WTC11 (cell line): ENCODE measurements around the gene HIPK2. TPM values are rescaled to one million over a fixed set of nuclear protein-coding genes. Genes with fewer than 3 reads are reported as not detected.

ENCODE experiments used
- ATAC-seq: fragments of 200-7000 bp; cut with Tn5 transposase; 2 replicates; pipeline ENCODE4 v1.10.0; 2021; ENCODE audit warnings: mild to moderate bottlenecking, moderate library complexity
- CTCF ChIA-PET: fragments of 300-600 bp; sonication (Branson Sonifier 250); formaldehyde crosslinking; loops from one replicate; lab custom pipeline; 2021; ENCODE audit warnings: antibody characterized with exemption; lab: Charles Lee
- POLR2A ChIA-PET: fragments of 350-600 bp; sonication (Branson Sonifier 250); formaldehyde crosslinking; loops from one replicate; lab custom pipeline; 2021; ENCODE audit warnings: antibody characterized with exemption; lab: Charles Lee
- DNase-seq: peaks from one replicate; pipeline ENCODE4 v3.0.0; 2021; ENCODE audit warnings: low spot score
- H3K27ac Mint-ChIP-seq: 2 replicates; pipeline ENCODE4 v1.8.0; 2021; ENCODE audit warnings: mixed read lengths
- H3K27me3 Mint-ChIP-seq: 2 replicates; pipeline ENCODE4 v1.8.0; 2021; ENCODE audit warnings: low read depth, mild to moderate bottlenecking, moderate library complexity, mixed read lengths
- H3K36me3 Mint-ChIP-seq: 2 replicates; pipeline ENCODE4 v1.8.0; 2021; ENCODE audit warnings: mixed read lengths
- H3K4me1 Mint-ChIP-seq: 2 replicates; pipeline ENCODE4 v1.8.0; 2022; ENCODE audit warnings: mixed read lengths
- H3K4me3 Mint-ChIP-seq: 2 replicates; pipeline ENCODE4 v1.8.0; 2021; ENCODE audit warnings: mild to moderate bottlenecking, moderate library complexity, mixed read lengths
- H3K9me3 Mint-ChIP-seq: 2 replicates; pipeline ENCODE4 v1.8.0; 2021; ENCODE audit warnings: mixed read lengths
- CBFB ChIP-seq: sonication (generic); formaldehyde crosslinking; IDR thresholded peaks from 2 replicates; pipeline ENCODE4 v1.8.1; 2022; ENCODE audit warnings: mild to moderate bottlenecking, low read depth, missing genetic modification reagents
- CREB1 ChIP-seq: sonication (generic); formaldehyde crosslinking; IDR thresholded peaks from 2 replicates; pipeline ENCODE4 v1.8.0; 2023; ENCODE audit warnings: mild to moderate bottlenecking, missing genetic modification reagents
- FOXK1 ChIP-seq: sonication (generic); formaldehyde crosslinking; IDR thresholded peaks from 2 replicates; pipeline ENCODE4 v1.8.0; 2022; ENCODE audit warnings: mild to moderate bottlenecking, moderate library complexity, missing genetic modification reagents
- JUN ChIP-seq: sonication (generic); formaldehyde crosslinking; IDR thresholded peaks from 2 replicates; pipeline ENCODE4 v1.8.0; 2023; ENCODE audit warnings: mild to moderate bottlenecking, missing genetic modification reagents
- MYBL2 ChIP-seq: sonication (generic); formaldehyde crosslinking; IDR thresholded peaks from 2 replicates; pipeline ENCODE4 v1.8.1; 2023; ENCODE audit warnings: mild to moderate bottlenecking, moderate library complexity, missing genetic modification reagents
- NFATC4 ChIP-seq: fragments of 250-450 bp; sonication (Bioruptor Pico); IDR thresholded peaks from 2 replicates; pipeline ENCODE4 v1.9.0; 2021; ENCODE audit warnings: mild to moderate bottlenecking
- RORB ChIP-seq: fragments of 250-450 bp; sonication (Bioruptor Pico); IDR thresholded peaks from 2 replicates; pipeline ENCODE4 v1.9.0; 2021; ENCODE audit warnings: mild to moderate bottlenecking
- SMAD4 ChIP-seq: sonication (generic); formaldehyde crosslinking; IDR thresholded peaks from 2 replicates; pipeline ENCODE4 v1.8.0; 2022; ENCODE audit warnings: mild to moderate bottlenecking, missing genetic modification reagents
- SOX15 ChIP-seq: fragments of 250-450 bp; sonication (Bioruptor Pico); IDR thresholded peaks from 2 replicates; pipeline ENCODE4 v1.9.0; 2021; ENCODE audit warnings: mild to moderate bottlenecking
- ZNF138 ChIP-seq: sonication (generic); formaldehyde crosslinking; conservative IDR thresholded peaks from 2 replicates; pipeline ENCODE4 v1.8.1; 2022; ENCODE audit warnings: mild to moderate bottlenecking, moderate library complexity, missing genetic modification reagents
- ZNF263 ChIP-seq: sonication (generic); formaldehyde crosslinking; IDR thresholded peaks from 2 replicates; pipeline ENCODE4 v1.8.1; 2022; ENCODE audit warnings: low read depth, mild to moderate bottlenecking, moderate library complexity, missing genetic modification reagents
- total RNA-seq: library from RNA; stranded (reverse); gene quantifications from 3 replicates; pipeline ENCODE4 v1.2.3, GENCODE V29; 2021
- TF ChIP-seq, protein P1 (sequence below): sonication (generic); formaldehyde crosslinking; IDR thresholded peaks from 2 replicates; pipeline ENCODE4 v1.8.1; 2023; ENCODE audit warnings: mild to moderate bottlenecking, missing genetic modification reagents
- TF ChIP-seq, protein P2 (sequence below): fragments of 250-450 bp; sonication (Bioruptor Pico); IDR thresholded peaks from 2 replicates; pipeline ENCODE4 v1.9.0; 2021; ENCODE audit warnings: moderate library complexity, mild to moderate bottlenecking, inconsistent platforms, borderline replicate concordance
- TF ChIP-seq, protein P3 (sequence below): fragments of 200-600 bp; IDR thresholded peaks from 2 replicates; pipeline ENCODE4 v1.8.0; 2022; ENCODE audit warnings: antibody characterized with exemption
- TF ChIP-seq, protein P4 (sequence below): sonication (generic); formaldehyde crosslinking; IDR thresholded peaks from 2 replicates; pipeline ENCODE4 v1.8.1; 2023; ENCODE audit warnings: mild to moderate bottlenecking, moderate library complexity, missing genetic modification reagents
- TF ChIP-seq, protein P5 (sequence below): sonication (generic); formaldehyde crosslinking; IDR thresholded peaks from 2 replicates; pipeline ENCODE4 v1.8.0; 2023; ENCODE audit warnings: mild to moderate bottlenecking, missing genetic modification reagents
- TF ChIP-seq, protein P6 (sequence below): sonication (generic); formaldehyde crosslinking; IDR thresholded peaks from 2 replicates; pipeline ENCODE4 v1.8.1; 2023; ENCODE audit warnings: mild to moderate bottlenecking, missing genetic modification reagents, moderate library complexity
- TF ChIP-seq, protein P7 (sequence below): sonication (generic); formaldehyde crosslinking; IDR thresholded peaks from 2 replicates; pipeline ENCODE4 v1.8.1; 2023; ENCODE audit warnings: mild to moderate bottlenecking, missing genetic modification reagents, moderate library complexity
- TF ChIP-seq, protein P8 (sequence below): fragments of 250-450 bp; sonication (Bioruptor Pico); IDR thresholded peaks from 2 replicates; pipeline ENCODE4 v2.1.2; 2022; ENCODE audit warnings: mild to moderate bottlenecking, moderate library complexity

The HIPK2 gene
- total RNA-seq, 1 experiment from 2014 or later = 25.3 TPM

DNA sequence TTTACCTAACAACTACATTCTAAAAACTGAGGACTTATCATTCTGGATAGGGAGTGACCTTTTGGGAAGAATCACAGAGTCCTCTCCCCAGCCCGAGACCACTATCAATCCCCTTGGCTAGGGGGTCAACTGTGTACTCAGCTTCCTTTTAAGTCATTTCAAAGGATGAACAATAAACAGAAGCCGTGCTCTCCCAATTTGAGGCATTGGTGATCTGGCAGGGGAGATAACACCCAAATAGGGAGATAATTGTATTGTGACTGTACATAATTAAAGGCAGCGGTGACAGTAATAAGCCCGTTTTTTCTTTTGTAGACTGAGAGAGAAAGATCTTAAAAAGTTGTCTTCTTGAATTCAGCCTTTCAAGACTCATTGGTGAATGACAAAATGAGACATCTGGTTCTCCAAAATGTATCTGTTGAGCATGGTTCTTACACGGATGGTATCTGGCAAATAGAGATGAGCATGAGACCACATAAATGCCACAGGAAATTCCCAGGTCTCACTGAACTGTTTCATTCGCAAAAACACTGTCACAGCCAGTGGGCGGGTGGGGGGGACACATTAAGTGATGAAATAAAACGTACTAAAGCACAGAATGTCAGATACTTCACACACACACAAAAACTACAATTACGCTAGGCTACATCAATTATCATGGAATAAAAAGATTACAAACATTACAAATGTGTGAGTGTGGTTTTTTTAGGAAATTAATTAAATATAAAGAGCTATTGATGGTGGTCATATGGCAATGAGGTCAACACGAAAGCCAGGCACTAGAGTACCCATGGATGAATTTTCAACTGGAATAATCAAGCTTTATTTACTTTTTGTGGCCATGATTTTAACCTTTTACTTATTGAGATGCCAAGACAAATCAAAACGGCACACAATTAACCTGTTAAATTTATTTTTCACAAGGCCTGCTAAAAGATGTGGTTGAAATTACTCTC is 108.4 kb downstream of the HIPK2 start (continued):
- TF ChIP-seq, protein P1, sequence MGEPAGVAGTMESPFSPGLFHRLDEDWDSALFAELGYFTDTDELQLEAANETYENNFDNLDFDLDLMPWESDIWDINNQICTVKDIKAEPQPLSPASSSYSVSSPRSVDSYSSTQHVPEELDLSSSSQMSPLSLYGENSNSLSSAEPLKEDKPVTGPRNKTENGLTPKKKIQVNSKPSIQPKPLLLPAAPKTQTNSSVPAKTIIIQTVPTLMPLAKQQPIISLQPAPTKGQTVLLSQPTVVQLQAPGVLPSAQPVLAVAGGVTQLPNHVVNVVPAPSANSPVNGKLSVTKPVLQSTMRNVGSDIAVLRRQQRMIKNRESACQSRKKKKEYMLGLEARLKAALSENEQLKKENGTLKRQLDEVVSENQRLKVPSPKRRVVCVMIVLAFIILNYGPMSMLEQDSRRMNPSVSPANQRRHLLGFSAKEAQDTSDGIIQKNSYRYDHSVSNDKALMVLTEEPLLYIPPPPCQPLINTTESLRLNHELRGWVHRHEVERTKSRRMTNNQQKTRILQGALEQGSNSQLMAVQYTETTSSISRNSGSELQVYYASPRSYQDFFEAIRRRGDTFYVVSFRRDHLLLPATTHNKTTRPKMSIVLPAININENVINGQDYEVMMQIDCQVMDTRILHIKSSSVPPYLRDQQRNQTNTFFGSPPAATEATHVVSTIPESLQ (CRISPR knock-in tag) = no peak

DNA sequence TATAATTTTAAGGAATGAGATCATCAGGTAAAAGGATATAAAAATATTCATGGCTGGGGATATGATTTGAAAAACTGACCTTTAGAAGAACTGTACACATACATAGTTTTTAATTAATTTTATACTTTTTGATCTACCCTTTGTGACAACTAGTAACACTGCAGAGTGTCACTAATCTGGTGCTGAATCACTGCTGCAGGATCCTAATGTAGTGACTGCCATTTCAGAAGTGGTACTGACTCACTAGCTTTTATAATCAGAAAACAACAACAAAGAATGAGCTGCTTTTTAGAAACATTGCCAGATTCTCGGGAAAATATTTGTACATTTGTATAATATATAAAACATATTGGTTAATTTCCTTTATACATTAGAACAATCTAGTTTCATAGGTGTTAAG is 110.4 kb downstream of the HIPK2 start:
- DNase-seq = no peak
- ATAC-seq = no peak
- Mint-ChIP-seq H3K9me3 (no peaks in the 10 kb centered on the region), H3K4me1 (no peaks in the 10 kb centered on the region), H3K36me3 (no peaks in the 10 kb centered on the region), H3K4me3 (no peak overlapping the region), H3K27me3 (no peaks in the 10 kb centered on the region), H3K27ac (no peak overlapping the region)
- ChIA-PET CTCF (interaction anchor here (1.4 kb wide), 1 partner anchor 162 kb away, joined by 3 read pairs; no protein-coding TSS in a partner anchor), POLR2A (no interaction called here)
- TF ChIP-seq NFATC4 (no peak), CBFB (CRISPR knock-in tag) (no peak), ZNF138 (no peak), FOXK1 (CRISPR knock-in tag) (no peak), CREB1 (CRISPR knock-in tag) (no peak), JUN (CRISPR knock-in tag) (no peak), RORB (no peak), ZNF263 (CRISPR knock-in tag) (no peak), MYBL2 (CRISPR knock-in tag) (no peak), SOX15 (no peak), SMAD4 (CRISPR knock-in tag) (no peak)
- TF ChIP-seq, protein P2, sequence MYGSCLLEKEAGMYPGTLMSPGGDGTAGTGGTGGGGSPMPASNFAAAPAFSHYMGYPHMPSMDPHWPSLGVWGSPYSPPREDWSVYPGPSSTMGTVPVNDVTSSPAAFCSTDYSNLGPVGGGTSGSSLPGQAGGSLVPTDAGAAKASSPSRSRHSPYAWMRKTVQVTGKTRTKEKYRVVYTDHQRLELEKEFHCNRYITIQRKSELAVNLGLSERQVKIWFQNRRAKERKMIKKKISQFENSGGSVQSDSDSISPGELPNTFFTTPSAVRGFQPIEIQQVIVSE (CRISPR knock-in tag) = no peak
- TF ChIP-seq, protein P3, sequence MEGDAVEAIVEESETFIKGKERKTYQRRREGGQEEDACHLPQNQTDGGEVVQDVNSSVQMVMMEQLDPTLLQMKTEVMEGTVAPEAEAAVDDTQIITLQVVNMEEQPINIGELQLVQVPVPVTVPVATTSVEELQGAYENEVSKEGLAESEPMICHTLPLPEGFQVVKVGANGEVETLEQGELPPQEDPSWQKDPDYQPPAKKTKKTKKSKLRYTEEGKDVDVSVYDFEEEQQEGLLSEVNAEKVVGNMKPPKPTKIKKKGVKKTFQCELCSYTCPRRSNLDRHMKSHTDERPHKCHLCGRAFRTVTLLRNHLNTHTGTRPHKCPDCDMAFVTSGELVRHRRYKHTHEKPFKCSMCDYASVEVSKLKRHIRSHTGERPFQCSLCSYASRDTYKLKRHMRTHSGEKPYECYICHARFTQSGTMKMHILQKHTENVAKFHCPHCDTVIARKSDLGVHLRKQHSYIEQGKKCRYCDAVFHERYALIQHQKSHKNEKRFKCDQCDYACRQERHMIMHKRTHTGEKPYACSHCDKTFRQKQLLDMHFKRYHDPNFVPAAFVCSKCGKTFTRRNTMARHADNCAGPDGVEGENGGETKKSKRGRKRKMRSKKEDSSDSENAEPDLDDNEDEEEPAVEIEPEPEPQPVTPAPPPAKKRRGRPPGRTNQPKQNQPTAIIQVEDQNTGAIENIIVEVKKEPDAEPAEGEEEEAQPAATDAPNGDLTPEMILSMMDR = no peak
- TF ChIP-seq, protein P4, sequence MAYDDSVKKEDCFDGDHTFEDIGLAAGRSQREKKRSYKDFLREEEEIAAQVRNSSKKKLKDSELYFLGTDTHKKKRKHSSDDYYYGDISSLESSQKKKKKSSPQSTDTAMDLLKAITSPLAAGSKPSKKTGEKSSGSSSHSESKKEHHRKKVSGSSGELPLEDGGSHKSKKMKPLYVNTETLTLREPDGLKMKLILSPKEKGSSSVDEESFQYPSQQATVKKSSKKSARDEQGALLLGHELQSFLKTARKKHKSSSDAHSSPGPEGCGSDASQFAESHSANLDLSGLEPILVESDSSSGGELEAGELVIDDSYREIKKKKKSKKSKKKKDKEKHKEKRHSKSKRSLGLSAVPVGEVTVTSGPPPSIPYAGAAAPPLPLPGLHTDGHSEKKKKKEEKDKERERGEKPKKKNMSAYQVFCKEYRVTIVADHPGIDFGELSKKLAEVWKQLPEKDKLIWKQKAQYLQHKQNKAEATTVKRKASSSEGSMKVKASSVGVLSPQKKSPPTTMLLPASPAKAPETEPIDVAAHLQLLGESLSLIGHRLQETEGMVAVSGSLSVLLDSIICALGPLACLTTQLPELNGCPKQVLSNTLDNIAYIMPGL (CRISPR knock-in tag) = no peak
- TF ChIP-seq, protein P5, sequence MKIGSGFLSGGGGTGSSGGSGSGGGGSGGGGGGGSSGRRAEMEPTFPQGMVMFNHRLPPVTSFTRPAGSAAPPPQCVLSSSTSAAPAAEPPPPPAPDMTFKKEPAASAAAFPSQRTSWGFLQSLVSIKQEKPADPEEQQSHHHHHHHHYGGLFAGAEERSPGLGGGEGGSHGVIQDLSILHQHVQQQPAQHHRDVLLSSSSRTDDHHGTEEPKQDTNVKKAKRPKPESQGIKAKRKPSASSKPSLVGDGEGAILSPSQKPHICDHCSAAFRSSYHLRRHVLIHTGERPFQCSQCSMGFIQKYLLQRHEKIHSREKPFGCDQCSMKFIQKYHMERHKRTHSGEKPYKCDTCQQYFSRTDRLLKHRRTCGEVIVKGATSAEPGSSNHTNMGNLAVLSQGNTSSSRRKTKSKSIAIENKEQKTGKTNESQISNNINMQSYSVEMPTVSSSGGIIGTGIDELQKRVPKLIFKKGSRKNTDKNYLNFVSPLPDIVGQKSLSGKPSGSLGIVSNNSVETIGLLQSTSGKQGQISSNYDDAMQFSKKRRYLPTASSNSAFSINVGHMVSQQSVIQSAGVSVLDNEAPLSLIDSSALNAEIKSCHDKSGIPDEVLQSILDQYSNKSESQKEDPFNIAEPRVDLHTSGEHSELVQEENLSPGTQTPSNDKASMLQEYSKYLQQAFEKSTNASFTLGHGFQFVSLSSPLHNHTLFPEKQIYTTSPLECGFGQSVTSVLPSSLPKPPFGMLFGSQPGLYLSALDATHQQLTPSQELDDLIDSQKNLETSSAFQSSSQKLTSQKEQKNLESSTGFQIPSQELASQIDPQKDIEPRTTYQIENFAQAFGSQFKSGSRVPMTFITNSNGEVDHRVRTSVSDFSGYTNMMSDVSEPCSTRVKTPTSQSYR = no peak
- TF ChIP-seq, protein P1 (CRISPR knock-in tag) = no peak
- TF ChIP-seq, protein P6, sequence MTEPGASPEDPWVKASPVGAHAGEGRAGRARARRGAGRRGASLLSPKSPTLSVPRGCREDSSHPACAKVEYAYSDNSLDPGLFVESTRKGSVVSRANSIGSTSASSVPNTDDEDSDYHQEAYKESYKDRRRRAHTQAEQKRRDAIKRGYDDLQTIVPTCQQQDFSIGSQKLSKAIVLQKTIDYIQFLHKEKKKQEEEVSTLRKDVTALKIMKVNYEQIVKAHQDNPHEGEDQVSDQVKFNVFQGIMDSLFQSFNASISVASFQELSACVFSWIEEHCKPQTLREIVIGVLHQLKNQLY = no peak
- TF ChIP-seq, protein P7, sequence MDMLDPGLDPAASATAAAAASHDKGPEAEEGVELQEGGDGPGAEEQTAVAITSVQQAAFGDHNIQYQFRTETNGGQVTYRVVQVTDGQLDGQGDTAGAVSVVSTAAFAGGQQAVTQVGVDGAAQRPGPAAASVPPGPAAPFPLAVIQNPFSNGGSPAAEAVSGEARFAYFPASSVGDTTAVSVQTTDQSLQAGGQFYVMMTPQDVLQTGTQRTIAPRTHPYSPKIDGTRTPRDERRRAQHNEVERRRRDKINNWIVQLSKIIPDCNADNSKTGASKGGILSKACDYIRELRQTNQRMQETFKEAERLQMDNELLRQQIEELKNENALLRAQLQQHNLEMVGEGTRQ (CRISPR knock-in tag) = no peak
- TF ChIP-seq, protein P8, sequence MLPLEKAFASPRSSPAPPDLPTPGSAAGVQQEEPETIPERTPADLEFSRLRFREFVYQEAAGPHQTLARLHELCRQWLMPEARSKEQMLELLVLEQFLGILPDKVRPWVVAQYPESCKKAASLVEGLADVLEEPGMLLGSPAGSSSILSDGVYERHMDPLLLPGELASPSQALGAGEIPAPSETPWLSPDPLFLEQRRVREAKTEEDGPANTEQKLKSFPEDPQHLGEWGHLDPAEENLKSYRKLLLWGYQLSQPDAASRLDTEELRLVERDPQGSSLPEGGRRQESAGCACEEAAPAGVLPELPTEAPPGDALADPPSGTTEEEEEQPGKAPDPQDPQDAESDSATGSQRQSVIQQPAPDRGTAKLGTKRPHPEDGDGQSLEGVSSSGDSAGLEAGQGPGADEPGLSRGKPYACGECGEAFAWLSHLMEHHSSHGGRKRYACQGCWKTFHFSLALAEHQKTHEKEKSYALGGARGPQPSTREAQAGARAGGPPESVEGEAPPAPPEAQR (CRISPR knock-in tag) = no peak
